ENCODE results near the gene GATA5.

DNA sequence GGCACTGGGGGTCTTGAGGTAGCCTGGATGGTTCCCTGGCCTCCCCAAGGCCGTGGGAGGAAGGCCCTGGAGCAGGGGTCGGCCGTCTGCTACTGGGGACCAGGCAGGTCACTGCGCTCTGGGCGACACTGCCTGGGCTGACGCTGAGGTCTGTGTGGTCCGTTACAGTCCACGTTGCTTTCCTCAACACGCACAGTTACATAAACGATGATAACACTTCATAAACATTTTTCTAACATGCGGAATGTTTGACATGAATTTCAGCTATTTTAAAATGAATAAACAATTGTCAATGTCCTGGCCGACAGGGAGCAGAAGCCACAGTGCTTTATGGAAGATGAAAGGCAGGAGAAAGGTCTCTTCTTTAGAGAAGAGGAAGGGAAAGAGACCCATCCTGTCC lies 38.3 kb downstream of the GATA5 start:
- TF ChIP-seq FOXK2 (IDR thresholded peaks at IDR 0.05) (no peak), SP1 (IDR thresholded peaks at IDR 0.05) (no peak), HDGF (IDR thresholded peaks at IDR 0.05; ENCODE audit: borderline replicate concordance) (no peak)

Measured in HEK293T (cell line).